GM21737 (cell line): ENCODE measurements around the gene HMCN1.

Experiments
- ATAC-seq: cut with Tn5 transposase; IDR thresholded peaks from one replicate; pipeline ENCODE4 v1.9.1; 2021; ENCODE audit warnings: mild to moderate bottlenecking, moderate library complexity; ENCODE audit not compliant: unreplicated experiment

Gene HMCN1

DNA sequence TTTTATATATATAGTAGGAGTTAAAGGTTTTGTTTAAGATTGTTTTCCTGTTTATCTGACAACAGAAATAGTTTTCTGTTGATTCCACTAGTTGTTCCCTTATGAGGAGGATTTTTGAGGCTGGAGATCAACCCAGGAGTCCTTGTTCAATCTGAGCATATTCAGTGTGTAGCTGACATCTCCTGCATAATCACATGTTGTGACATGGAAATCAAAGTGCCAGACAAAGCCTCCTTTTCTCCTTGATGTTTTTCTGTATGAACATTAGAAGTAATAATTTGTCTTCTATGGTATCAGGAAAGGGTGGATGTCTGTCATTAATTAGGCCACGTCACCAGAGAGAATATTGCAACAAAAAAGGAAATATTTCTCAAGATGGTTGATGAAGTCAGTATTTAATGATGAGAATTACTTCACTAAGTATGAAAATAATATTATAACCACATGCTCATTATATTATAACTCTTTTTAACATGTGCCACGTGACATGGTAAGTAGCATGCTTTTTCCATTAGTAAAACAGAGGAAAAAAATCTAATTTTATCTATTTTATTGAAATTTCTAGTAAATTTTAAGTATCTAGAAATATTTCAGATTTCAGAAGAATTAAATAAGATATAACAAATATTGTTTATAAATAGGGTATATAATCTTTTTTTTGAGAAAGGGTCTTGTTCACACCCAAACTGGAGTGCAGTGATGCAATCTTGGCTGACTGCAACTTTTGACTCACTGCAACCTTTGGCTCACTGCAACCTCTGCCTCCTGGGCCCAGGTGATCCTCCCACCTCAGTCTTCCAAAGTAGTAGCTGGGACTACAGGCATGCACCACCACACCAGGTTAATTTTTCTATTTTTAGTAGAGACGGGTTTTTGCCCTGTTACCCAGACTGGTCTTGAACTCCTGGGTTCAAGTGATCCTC, 223.5 kb downstream of the HMCN1 start:
- no peak for ATAC-seq

DNA sequence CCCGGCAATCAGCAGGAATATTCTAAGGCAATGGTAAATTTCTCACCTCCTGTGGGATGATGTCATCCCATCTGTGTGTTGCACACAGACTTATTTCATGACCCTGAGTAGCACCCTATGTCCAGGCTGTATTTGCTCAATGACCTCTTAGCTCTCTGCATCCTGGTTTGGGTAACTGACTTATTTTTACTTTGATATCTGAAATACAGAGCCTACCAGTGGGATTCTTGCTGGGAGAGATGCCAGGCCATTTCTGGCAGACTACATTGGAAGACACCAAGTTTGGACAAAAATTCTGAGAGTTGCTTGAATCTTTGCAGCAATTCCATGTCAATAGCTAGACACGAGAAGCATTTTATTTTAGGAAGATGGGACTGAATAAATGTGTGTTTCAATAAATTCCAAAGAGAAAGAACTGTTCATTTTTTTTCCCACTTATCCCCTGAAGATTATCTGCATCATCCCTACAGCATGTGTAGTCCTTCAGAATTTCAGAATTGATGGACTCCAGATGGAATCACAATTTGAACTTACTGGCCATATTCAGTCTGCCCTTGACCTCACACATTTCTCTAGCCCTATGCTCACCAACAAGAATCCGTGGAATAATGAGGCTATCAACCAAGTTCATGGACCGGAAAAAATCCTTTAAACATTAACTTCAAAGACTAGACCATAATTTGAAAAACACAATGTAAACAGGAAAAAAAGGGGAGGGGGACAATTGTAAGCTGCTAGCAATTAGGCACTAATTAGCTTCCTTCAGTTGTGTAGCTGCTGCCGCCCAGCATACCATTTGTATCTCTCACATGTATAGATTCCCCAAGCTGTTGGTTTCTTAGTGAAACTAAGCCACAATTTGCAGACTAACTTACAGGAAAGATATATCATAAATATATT, 226.5 kb downstream of the HMCN1 start:
- no peak for ATAC-seq

GRCh38 chr1:185961664-185962063, 227.5 kb downstream of the HMCN1 start:
- ATAC-seq, result no peak

DNA sequence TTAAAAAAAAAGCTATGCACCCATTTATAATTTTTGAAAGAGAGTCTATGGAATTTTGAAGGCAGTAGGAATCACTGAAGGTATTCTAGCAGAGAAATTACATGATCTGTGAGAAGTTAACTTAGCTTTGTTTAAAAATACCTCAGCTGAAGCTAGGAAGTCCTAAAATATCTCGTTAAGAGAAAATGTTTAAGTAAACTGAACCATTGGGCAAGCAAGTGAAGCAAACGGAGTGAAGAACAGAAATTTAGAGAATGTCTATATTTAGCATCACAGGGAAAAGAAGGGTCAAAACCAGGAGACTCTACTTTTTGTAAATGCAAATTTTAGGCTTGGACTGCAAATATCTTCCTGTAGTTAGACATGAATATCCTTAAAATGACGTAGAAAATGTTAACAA, 230.8 kb downstream of the HMCN1 start:
- no peak for ATAC-seq

- no peak for ATAC-seq
These were observed 231.7 kb downstream of the HMCN1 start for GRCh38 chr1:185965870-185966269.

DNA sequence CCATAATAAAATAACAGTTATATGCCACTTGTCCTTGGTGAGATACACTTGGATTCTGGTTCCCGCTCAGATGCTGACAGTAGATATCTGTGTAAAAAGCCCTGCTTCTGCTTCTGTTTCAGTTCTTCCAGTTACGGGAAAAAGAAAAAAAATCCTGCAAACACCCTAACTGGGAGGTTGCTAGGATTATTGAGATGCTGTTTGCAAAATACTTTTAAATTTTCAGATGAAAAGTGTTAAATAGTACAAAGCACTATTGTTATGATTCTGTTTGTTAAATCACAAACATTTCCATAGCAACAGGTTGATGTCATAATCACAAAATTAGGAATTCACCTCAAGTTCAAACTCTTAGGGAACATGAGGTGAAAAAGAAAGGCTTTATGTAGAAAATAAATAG, 232.3 kb downstream of the HMCN1 start:
- no peak for ATAC-seq

GRCh38 chr1:185969028-185969427, 234.8 kb downstream of the HMCN1 start:
- no peak for ATAC-seq

DNA sequence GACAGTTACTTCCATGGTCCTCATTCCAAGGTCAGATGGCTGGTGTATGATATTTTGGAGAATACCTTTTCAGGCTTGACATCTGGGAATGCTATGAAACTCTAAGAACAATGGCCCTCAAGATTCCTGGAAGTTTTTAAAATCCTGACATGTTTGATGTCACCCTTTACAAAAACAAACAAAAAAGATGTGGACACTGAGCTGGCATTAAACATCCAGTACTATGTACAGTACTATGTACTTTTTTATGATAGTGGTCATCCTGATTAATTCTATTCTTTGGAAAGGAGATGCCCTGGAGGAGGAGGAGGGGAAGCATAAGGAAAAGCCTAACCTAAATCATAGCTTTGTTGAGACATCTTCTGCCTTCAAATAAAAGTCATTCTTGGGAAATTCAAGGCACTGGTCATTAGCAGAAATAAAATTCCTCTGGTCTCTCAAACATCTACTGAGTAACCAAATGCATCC, 235.4 kb downstream of the HMCN1 start:
- ATAC-seq, result no peak

DNA sequence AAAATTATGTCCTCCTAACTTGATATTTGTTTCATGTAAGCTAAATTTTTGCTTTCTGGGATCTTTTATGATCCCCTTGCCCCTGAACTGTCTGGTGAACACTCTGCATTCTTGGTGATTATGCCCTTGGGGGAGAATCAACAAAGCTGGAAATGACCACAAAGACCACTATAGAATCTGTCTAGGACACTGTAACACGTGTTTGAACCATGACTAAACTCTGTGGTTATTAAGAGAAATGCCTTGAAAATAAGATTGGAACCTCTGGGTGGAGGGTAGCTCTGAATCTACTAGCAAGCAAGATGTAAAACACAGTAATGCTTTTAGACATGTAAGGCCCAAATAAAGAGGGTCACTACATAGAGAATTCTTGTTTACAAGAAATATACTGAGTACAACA, 237.5 kb downstream of the HMCN1 start:
- ATAC-seq, result no peak

DNA sequence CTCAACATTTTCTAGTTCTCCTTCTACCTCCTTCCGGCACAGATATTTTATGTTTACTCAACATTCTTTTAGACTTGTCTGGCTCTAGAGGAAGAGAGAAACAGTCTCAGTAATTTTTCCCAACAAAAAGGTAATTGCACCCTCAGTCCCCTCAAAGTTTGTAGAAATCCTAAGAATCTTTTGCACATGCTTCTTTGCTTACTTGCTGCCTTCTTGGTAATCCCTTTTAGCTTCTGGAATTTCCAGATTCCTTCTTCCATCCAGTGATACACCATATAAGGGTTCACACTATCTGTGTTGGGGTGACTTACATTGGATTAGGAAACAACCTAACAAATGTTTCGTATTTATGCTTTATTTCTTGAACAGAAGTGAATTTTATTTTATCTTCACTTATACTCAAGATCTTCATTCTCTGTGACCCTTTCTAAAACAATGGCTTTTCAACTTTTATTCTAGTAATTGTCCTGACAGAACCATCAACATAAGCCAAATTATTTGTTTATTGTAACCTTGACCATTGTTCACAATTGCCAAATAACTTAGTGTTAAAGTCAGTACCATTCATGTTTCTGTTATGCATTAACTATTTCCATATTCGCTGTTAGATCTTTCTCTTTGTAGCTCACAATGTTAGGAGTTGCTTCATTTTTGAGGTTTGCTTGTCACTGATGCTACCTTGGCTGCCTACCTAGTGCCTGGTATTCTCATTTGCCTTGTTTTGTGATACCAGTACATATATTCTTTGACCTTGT, 238.1 kb downstream of the HMCN1 start:
- ATAC-seq, result no peak

GRCh38 chr1:185973645-185974044, 239.5 kb downstream of the HMCN1 start:
- no peak for ATAC-seq

- ATAC-seq, result no peak
These were observed 240.4 kb downstream of the HMCN1 start for GRCh38 chr1:185974367-185975170.

DNA sequence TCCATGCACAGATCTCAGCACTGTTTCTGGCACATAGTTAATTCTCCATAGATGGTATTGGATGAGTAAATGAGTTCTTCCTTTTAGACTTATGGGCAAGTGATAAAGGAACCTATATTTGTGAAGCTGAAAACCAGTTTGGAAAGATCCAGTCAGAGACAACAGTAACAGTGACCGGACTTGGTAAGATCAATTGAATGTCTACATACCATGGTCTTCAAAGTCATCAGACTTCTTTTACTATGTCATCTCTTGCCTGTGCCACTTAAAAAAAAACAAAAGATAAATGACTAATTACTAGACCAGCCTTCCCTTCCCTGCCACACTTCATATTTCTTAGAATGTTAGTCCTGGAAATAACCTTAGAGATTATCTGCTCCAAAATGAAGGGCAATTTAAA, 246.7 kb downstream of the HMCN1 start:
- ATAC-seq, result no peak

- ATAC-seq, result no peak
These were observed 250.1 kb downstream of the HMCN1 start for GRCh38 chr1:185984113-185984836.

DNA sequence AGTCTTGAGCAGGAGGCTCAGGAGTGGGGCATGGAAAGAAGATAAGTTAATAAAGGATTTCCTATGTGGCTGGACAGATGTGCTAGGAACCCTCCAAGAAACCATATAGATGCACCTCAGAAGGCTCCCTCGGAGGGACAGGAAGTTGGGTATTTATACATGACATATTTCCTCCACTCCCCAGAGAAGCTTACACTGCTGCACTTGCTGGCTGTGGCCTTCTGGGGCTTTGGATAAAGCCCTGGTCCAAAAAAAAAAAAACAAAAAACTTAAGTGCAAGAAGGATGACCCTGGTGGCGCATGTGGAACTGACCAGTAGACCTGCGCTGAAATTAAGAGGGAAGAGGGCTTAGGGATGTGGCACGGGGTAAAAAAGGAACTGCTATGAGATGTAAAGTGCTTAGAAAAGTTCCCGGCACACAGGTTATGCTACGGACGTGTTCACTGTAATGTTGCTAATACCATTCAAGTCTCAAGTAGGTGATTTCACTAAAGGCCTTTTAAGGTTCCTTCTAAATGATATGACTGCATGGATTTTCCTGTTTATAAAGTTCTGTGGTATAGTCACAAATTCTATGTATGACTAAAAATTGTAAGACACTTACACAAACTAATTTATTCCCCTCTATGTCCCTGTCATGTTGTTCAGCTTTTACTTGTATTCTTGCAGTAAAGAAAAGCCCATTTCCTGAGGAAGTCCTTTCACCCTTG, 253.6 kb downstream of the HMCN1 start:
- no peak for ATAC-seq

DNA sequence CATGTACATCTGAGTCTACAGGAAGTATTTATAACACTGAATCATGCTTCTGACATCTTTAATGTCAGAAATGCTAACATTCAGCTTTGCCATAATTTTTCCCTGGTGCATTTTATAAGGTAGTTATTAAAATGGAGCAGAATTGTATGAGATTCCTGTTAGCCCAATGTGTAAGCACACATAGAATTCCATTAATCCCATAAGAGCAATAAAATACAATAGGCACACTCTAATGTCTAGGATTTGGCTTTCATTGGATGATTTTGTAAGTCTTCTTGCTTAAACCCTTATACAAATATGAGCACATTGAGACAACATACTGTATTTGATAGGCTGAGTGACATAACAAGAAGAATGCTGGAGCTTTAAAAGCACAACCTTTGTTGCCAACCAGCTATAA, 256.4 kb downstream of the HMCN1 start:
- no peak for ATAC-seq

- no peak for ATAC-seq
These were observed 257.1 kb downstream of the HMCN1 start for GRCh38 chr1:185991266-185991665.

- ATAC-seq, result no peak
These were observed 262.0 kb downstream of the HMCN1 start for GRCh38 chr1:185996211-185996610.

GRCh38 chr1:185998391-185998790, 264.2 kb downstream of the HMCN1 start:
- no peak for ATAC-seq
